ENCODE results near the gene ADAMTS3. TPM values are rescaled to one million over a fixed set of nuclear protein-coding genes. Genes with fewer than 3 reads are reported as not detected.

Gene ADAMTS3
- total and polyA plus RNA-seq, 7 experiments from 2014 or later = 0.07 TPM; not detected in 6

DNA sequence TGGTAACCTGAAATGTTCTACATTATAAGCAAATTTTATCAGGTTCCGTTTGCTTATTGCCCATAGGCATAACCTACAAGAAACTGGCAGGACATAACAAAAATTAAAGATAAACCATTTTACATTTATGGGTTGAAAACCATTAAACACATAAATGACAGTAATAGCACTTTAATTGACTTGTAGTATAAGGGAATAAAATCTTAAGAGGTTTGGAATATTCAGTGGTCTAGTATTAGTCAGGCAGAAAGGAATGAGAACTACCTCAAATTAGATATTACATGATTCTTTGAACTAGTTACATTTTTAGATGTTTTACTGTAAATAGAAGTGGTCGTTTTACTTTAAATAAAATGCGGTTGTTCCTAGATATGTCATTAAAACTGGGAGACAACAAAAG is 111.9 kb downstream of the ADAMTS3 start:
- H3K27me3 Mint-ChIP-seq = peaks cover 0 to 9% (median 6%) of the 10 kb centered on the region in 5 donors
- no peaks in the 10 kb centered on the region for H3K36me3 ChIP-seq (ENCODE audit: control insufficient read depth in 2 of 3, insufficient read depth in 3 of 3, low read length in 3 of 3)
- CTCF ChIA-PET = no interaction called here
- H3K9me3 ChIP-seq (ENCODE audit: control insufficient read depth in 2 of 3, low read length in 3 of 3) = no peaks in the 10 kb centered on the region
- peaks cover 0 to 11% (median 0%) of the 10 kb centered on the region in 11 donors for H3K9me3 Mint-ChIP-seq
- no peak for ATAC-seq
- intact Hi-C loops (cut with micrococcal nuclease) = no loop called here
- no peaks in the 10 kb centered on the region for H3K36me3 Mint-ChIP-seq
- no peaks in the 10 kb centered on the region for H3K4me1 Mint-ChIP-seq
- H3K4me1 ChIP-seq (ENCODE audit: control insufficient read depth in 2 of 2, insufficient read depth in 2 of 2, low read length in 2 of 2) = no peaks in the 10 kb centered on the region
- no peaks in the 10 kb centered on the region for H3K27me3 ChIP-seq (ENCODE audit: control insufficient read depth in 2 of 2, insufficient read depth in 2 of 2, low read length in 2 of 2)
- H3K27ac ChIP-seq (ENCODE audit: low read depth, low read length) = no peak overlapping the region
- H3K27ac Mint-ChIP-seq = no peak overlapping the region
- no peak overlapping the region for H3K4me3 Mint-ChIP-seq
- DNase-seq = no peak
- no peak overlapping the region for H3K4me3 ChIP-seq (ENCODE audit: low read length)
- POLR2A ChIA-PET = no interaction called here

GRCh38 chr4:72451349-72451748 is 117.7 kb downstream of the ADAMTS3 start:
- Mint-ChIP-seq H3K4me1 (no peaks in the 10 kb centered on the region), H3K4me3 (no peak overlapping the region), H3K27ac (no peak overlapping the region), H3K9me3 (peaks cover 0 to 11% (median 0%) of the 10 kb centered on the region in 11 donors), H3K27me3 (no peaks in the 10 kb centered on the region), H3K36me3 (no peaks in the 10 kb centered on the region)
- Histone ChIP-seq H3K36me3 (ENCODE audit: control insufficient read depth in 2 of 3, insufficient read depth in 3 of 3, low read length in 3 of 3) (no peaks in the 10 kb centered on the region), H3K4me1 (ENCODE audit: control insufficient read depth in 2 of 2, insufficient read depth in 2 of 2, low read length in 2 of 2) (no peaks in the 10 kb centered on the region), H3K4me3 (ENCODE audit: low read length) (no peak overlapping the region), H3K9me3 (ENCODE audit: control insufficient read depth in 2 of 3, low read length in 3 of 3) (no peaks in the 10 kb centered on the region), H3K27me3 (ENCODE audit: control insufficient read depth in 2 of 2, insufficient read depth in 2 of 2, low read length in 2 of 2) (no peaks in the 10 kb centered on the region), H3K27ac (ENCODE audit: low read depth, low read length) (no peak overlapping the region)
- no peak for DNase-seq
- ATAC-seq = no peak
- intact Hi-C loops (cut with micrococcal nuclease) = no loop called here
- ChIA-PET POLR2A (no interaction called here), CTCF (interaction anchor here (0.5 kb wide), 1 partner anchor 31 kb away, joined by 4 read pairs; no protein-coding TSS in a partner anchor)

DNA sequence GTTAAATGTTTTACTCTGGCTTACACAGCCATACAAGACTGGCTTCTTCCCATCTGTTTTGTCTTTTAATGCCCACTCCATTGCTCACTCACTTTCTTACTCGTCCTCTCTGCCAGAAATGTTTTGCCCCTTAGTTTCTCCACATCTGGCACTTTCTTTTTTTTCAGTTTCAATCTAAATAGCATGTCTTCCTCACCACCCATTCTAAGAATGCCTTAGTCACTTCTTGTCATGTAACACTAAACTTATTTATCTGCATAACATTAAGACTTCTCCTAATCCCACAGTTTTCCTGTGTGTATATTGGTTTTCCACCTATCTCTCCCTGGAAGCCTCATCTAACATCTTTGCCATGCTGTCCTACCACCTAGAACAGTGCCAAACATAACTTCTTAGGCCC is 119.3 kb downstream of the ADAMTS3 start:
- CTCF ChIA-PET = no interaction called here

GRCh38 chr4:72448231-72448630 is 120.8 kb downstream of the ADAMTS3 start:
- ChIA-PET CTCF (no interaction called here), POLR2A (no interaction called here)
- Histone ChIP-seq H3K27ac (ENCODE audit: low read depth, low read length) (no peak overlapping the region), H3K9me3 (ENCODE audit: control insufficient read depth in 2 of 3, low read length in 3 of 3) (no peaks in the 10 kb centered on the region), H3K4me3 (ENCODE audit: low read length) (no peak overlapping the region), H3K4me1 (ENCODE audit: control insufficient read depth in 2 of 2, insufficient read depth in 2 of 2, low read length in 2 of 2) (no peaks in the 10 kb centered on the region), H3K27me3 (ENCODE audit: control insufficient read depth in 2 of 2, insufficient read depth in 2 of 2, low read length in 2 of 2) (no peaks in the 10 kb centered on the region), H3K36me3 (ENCODE audit: control insufficient read depth in 2 of 3, insufficient read depth in 3 of 3, low read length in 3 of 3) (no peaks in the 10 kb centered on the region)
- Mint-ChIP-seq H3K36me3 (no peaks in the 10 kb centered on the region), H3K4me1 (no peaks in the 10 kb centered on the region), H3K9me3 (peaks cover 0 to 3% (median 0%) of the 10 kb centered on the region in 11 donors), H3K27me3 (peaks cover 0 to 8% (median 0%) of the 10 kb centered on the region in 5 donors), H3K27ac (no peak overlapping the region), H3K4me3 (no peak overlapping the region)
- DNase-seq (no peak), ATAC-seq (no peak)
- intact Hi-C loops (cut with micrococcal nuclease) = no loop called here

More for the DNA sequence above, 119.3 kb downstream of the ADAMTS3 start:
- Histone ChIP-seq H3K4me3 (ENCODE audit: low read length) (no peak overlapping the region), H3K27ac (ENCODE audit: low read depth, low read length) (no peak overlapping the region), H3K4me1 (ENCODE audit: control insufficient read depth in 2 of 2, insufficient read depth in 2 of 2, low read length in 2 of 2) (no peaks in the 10 kb centered on the region), H3K36me3 (ENCODE audit: control insufficient read depth in 2 of 3, insufficient read depth in 3 of 3, low read length in 3 of 3) (no peaks in the 10 kb centered on the region), H3K27me3 (ENCODE audit: control insufficient read depth in 2 of 2, insufficient read depth in 2 of 2, low read length in 2 of 2) (no peaks in the 10 kb centered on the region), H3K9me3 (ENCODE audit: control insufficient read depth in 2 of 3, low read length in 3 of 3) (no peaks in the 10 kb centered on the region)
- intact Hi-C loops (cut with micrococcal nuclease) = no loop called here
- POLR2A ChIA-PET = no interaction called here
- no peak for ATAC-seq
- H3K27ac Mint-ChIP-seq = no peak overlapping the region
- DNase-seq = no peak
- H3K4me3 Mint-ChIP-seq = no peak overlapping the region
- H3K36me3 Mint-ChIP-seq = no peaks in the 10 kb centered on the region
- H3K4me1 Mint-ChIP-seq = no peaks in the 10 kb centered on the region
- H3K27me3 Mint-ChIP-seq = peaks cover 0 to 2% (median 0%) of the 10 kb centered on the region in 5 donors
- peaks cover 0 to 5% (median 0%) of the 10 kb centered on the region in 11 donors for H3K9me3 Mint-ChIP-seq

- ChIA-PET POLR2A (no interaction called here), CTCF (no interaction called here)
- Histone ChIP-seq H3K4me1 (ENCODE audit: control insufficient read depth in 2 of 2, insufficient read depth in 2 of 2, low read length in 2 of 2) (no peaks in the 10 kb centered on the region), H3K4me3 (ENCODE audit: low read length) (no peak overlapping the region), H3K9me3 (ENCODE audit: control insufficient read depth in 2 of 3, low read length in 3 of 3) (no peaks in the 10 kb centered on the region), H3K36me3 (ENCODE audit: control insufficient read depth in 2 of 3, insufficient read depth in 3 of 3, low read length in 3 of 3) (no peaks in the 10 kb centered on the region), H3K27me3 (ENCODE audit: control insufficient read depth in 2 of 2, insufficient read depth in 2 of 2, low read length in 2 of 2) (no peaks in the 10 kb centered on the region), H3K27ac (ENCODE audit: low read depth, low read length) (no peak overlapping the region)
- DNase-seq (no peak), ATAC-seq (no peak)
- Mint-ChIP-seq H3K9me3 (peaks cover 0 to 3% (median 0%) of the 10 kb centered on the region in 11 donors), H3K4me3 (no peak overlapping the region), H3K4me1 (no peaks in the 10 kb centered on the region), H3K27ac (no peak overlapping the region), H3K36me3 (no peaks in the 10 kb centered on the region), H3K27me3 (peaks cover 0 to 8% (median 0%) of the 10 kb centered on the region in 5 donors)
- intact Hi-C loops (cut with micrococcal nuclease) = no loop called here
These were observed 122.5 kb downstream of the ADAMTS3 start for GRCh38 chr4:72446353-72447055.

DNA sequence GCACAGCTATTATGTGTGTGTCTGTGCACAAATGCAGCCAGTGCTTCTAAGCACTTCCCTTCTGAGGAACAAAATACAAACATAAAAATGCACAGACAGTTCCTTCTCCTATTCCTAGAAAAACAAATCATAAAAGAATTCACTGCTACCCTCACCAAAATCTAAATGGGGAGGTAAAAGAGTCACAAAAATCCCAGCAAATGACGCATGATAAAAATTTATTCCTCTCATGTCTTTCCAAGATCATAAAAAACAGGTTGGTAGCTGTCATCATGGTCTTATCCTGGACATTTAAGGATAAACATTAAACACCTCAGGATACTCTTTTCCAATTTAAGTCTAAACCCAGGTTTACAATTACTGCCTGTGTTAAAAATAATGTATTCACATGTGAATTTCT is 124.9 kb downstream of the ADAMTS3 start:
- Mint-ChIP-seq H3K36me3 (no peaks in the 10 kb centered on the region), H3K9me3 (peaks cover 0 to 3% (median 0%) of the 10 kb centered on the region in 11 donors), H3K4me3 (no peak overlapping the region), H3K27me3 (peaks cover 0 to 8% (median 0%) of the 10 kb centered on the region in 5 donors), H3K27ac (no peak overlapping the region), H3K4me1 (no peaks in the 10 kb centered on the region)
- no peaks in the 10 kb centered on the region for H3K9me3 ChIP-seq (ENCODE audit: control insufficient read depth in 2 of 3, low read length in 3 of 3)
- H3K27ac ChIP-seq (ENCODE audit: low read depth, low read length) = no peak overlapping the region
- H3K4me3 ChIP-seq (ENCODE audit: low read length) = no peak overlapping the region
- intact Hi-C loops (cut with micrococcal nuclease) = no loop called here
- ChIA-PET CTCF (no interaction called here), POLR2A (no interaction called here)
- no peaks in the 10 kb centered on the region for H3K4me1 ChIP-seq (ENCODE audit: control insufficient read depth in 2 of 2, insufficient read depth in 2 of 2, low read length in 2 of 2)
- DNase-seq (no peak), ATAC-seq (no peak)
- H3K27me3 ChIP-seq (ENCODE audit: control insufficient read depth in 2 of 2, insufficient read depth in 2 of 2, low read length in 2 of 2) = no peaks in the 10 kb centered on the region
- H3K36me3 ChIP-seq (ENCODE audit: control insufficient read depth in 2 of 3, insufficient read depth in 3 of 3, low read length in 3 of 3) = no peaks in the 10 kb centered on the region

- Mint-ChIP-seq H3K27ac (no peak overlapping the region), H3K9me3 (peaks cover 0 to 3% (median 0%) of the 10 kb centered on the region in 11 donors), H3K36me3 (no peaks in the 10 kb centered on the region), H3K4me1 (no peaks in the 10 kb centered on the region), H3K4me3 (no peak overlapping the region), H3K27me3 (peaks cover 0 to 8% (median 0%) of the 10 kb centered on the region in 5 donors)
- no peaks in the 10 kb centered on the region for H3K27me3 ChIP-seq (ENCODE audit: control insufficient read depth in 2 of 2, insufficient read depth in 2 of 2, low read length in 2 of 2)
- H3K27ac ChIP-seq (ENCODE audit: low read depth, low read length) = no peak overlapping the region
- ChIA-PET CTCF (no interaction called here), POLR2A (no interaction called here)
- intact Hi-C loops (cut with micrococcal nuclease) = no loop called here
- DNase-seq (no peak), ATAC-seq (no peak)
- H3K36me3 ChIP-seq (ENCODE audit: control insufficient read depth in 2 of 3, insufficient read depth in 3 of 3, low read length in 3 of 3) = no peaks in the 10 kb centered on the region
- H3K4me1 ChIP-seq (ENCODE audit: control insufficient read depth in 2 of 2, insufficient read depth in 2 of 2, low read length in 2 of 2) = no peaks in the 10 kb centered on the region
- H3K4me3 ChIP-seq (ENCODE audit: low read length) = no peak overlapping the region
- H3K9me3 ChIP-seq (ENCODE audit: control insufficient read depth in 2 of 3, low read length in 3 of 3) = no peaks in the 10 kb centered on the region
These were observed 126.3 kb downstream of the ADAMTS3 start for GRCh38 chr4:72442715-72443114.
